ENCODE results near the gene FAM200B. TPM values are rescaled to one million over a fixed set of nuclear protein-coding genes. Genes with fewer than 3 reads are reported as not detected.

FAM200B gene
- 57.9 TPM for polyA plus RNA-seq (2013, experiment 1 of 2)
- 63.9 TPM for polyA plus RNA-seq (2013, experiment 2 of 2)

GRCh38 chr4:15681372-15682241, at the start of gene FAM200B:
Gene FAM200B, plus strand, starts transcription at chr4:15681827. Its CDS starts 5,151 bp downstream, at chr4:15686978.
- H3K36me3 ChIP-seq (ENCODE audit: control insufficient read depth, insufficient read depth, low read length) = peaks cover 42% of the 10 kb centered on the region
- peak within 1 kb of the TSS; percentile 91 for H3K4me3 ChIP-seq (ENCODE audit: extremely low read depth, insufficient read depth, low read length, poor library complexity, severe bottlenecking)
- WGBS, 2 experiments (ENCODE audit: insufficient coverage in 2 of 2) = 0 to 1% methylated on average over 51 to 56 of the region's 56 CpGs
- H3K4me1 ChIP-seq (ENCODE audit: control insufficient read depth, insufficient read depth, low read length, poor library complexity, severe bottlenecking) = peaks cover 11% of the 10 kb centered on the region
- no peaks in the 10 kb centered on the region for H3K9me3 ChIP-seq (ENCODE audit: control insufficient read depth, low read length)
- H3K27ac ChIP-seq (ENCODE audit: low read depth, low read length, severe bottlenecking) = peak within 1 kb of the TSS; percentile 97

GRCh38 chr4:15636818-15637217, 44.8 kb upstream of the FAM200B start:
- no peak overlapping the region for H3K4me3 ChIP-seq (ENCODE audit: extremely low read depth, insufficient read depth, low read length, poor library complexity, severe bottlenecking)
- no CpG with 5 or more reads among the region's 1 CpG for WGBS, 2 experiments (ENCODE audit: insufficient coverage in 2 of 2)
- peaks cover 66% of the 10 kb centered on the region for H3K36me3 ChIP-seq (ENCODE audit: control insufficient read depth, insufficient read depth, low read length)
- H3K9me3 ChIP-seq (ENCODE audit: control insufficient read depth, low read length) = no peaks in the 10 kb centered on the region
- H3K27ac ChIP-seq (ENCODE audit: low read depth, low read length, severe bottlenecking) = no peak overlapping the region
- H3K4me1 ChIP-seq (ENCODE audit: control insufficient read depth, insufficient read depth, low read length, poor library complexity, severe bottlenecking) = no peaks in the 10 kb centered on the region

GRCh38 chr4:15638418-15638817, 43.2 kb upstream of the FAM200B start:
- H3K9me3 ChIP-seq (ENCODE audit: control insufficient read depth, low read length) = no peaks in the 10 kb centered on the region
- no peak overlapping the region for H3K4me3 ChIP-seq (ENCODE audit: extremely low read depth, insufficient read depth, low read length, poor library complexity, severe bottlenecking)
- no peaks in the 10 kb centered on the region for H3K4me1 ChIP-seq (ENCODE audit: control insufficient read depth, insufficient read depth, low read length, poor library complexity, severe bottlenecking)
- no peak overlapping the region for H3K27ac ChIP-seq (ENCODE audit: low read depth, low read length, severe bottlenecking)
- peaks cover 64% of the 10 kb centered on the region for H3K36me3 ChIP-seq (ENCODE audit: control insufficient read depth, insufficient read depth, low read length)
- 100% methylated on average over 2 to 4 of the region's 6 CpGs for WGBS, 2 experiments (ENCODE audit: insufficient coverage in 2 of 2)

GRCh38 chr4:15648600-15648999, 33.0 kb upstream of the FAM200B start:
- peaks cover 10% of the 10 kb centered on the region for H3K4me1 ChIP-seq (ENCODE audit: control insufficient read depth, insufficient read depth, low read length, poor library complexity, severe bottlenecking)
- H3K4me3 ChIP-seq (ENCODE audit: extremely low read depth, insufficient read depth, low read length, poor library complexity, severe bottlenecking) = no peak overlapping the region
- no CpG with 5 or more reads among the region's 2 CpGs for WGBS, 2 experiments (ENCODE audit: insufficient coverage in 2 of 2)
- no peak overlapping the region for H3K27ac ChIP-seq (ENCODE audit: low read depth, low read length, severe bottlenecking)
- H3K9me3 ChIP-seq (ENCODE audit: control insufficient read depth, low read length) = no peaks in the 10 kb centered on the region
- H3K36me3 ChIP-seq (ENCODE audit: control insufficient read depth, insufficient read depth, low read length) = no peaks in the 10 kb centered on the region

GRCh38 chr4:15649914-15650545, 31.6 kb upstream of the FAM200B start:
- no peak overlapping the region for H3K27ac ChIP-seq (ENCODE audit: low read depth, low read length, severe bottlenecking)
- no peaks in the 10 kb centered on the region for H3K9me3 ChIP-seq (ENCODE audit: control insufficient read depth, low read length)
- WGBS, 2 experiments (ENCODE audit: insufficient coverage in 2 of 2) = 50 to 100% methylated on average over 1 of the region's 5 CpGs
- peaks cover 10% of the 10 kb centered on the region for H3K4me1 ChIP-seq (ENCODE audit: control insufficient read depth, insufficient read depth, low read length, poor library complexity, severe bottlenecking)
- H3K4me3 ChIP-seq (ENCODE audit: extremely low read depth, insufficient read depth, low read length, poor library complexity, severe bottlenecking) = no peak overlapping the region
- H3K36me3 ChIP-seq (ENCODE audit: control insufficient read depth, insufficient read depth, low read length) = no peaks in the 10 kb centered on the region

- Histone ChIP-seq H3K9me3 (ENCODE audit: control insufficient read depth, low read length) (no peaks in the 10 kb centered on the region), H3K27ac (ENCODE audit: low read depth, low read length, severe bottlenecking) (no peak overlapping the region), H3K4me1 (ENCODE audit: control insufficient read depth, insufficient read depth, low read length, poor library complexity, severe bottlenecking) (peaks cover 10% of the 10 kb centered on the region), H3K4me3 (ENCODE audit: extremely low read depth, insufficient read depth, low read length, poor library complexity, severe bottlenecking) (no peak overlapping the region), H3K36me3 (ENCODE audit: control insufficient read depth, insufficient read depth, low read length) (no peaks in the 10 kb centered on the region)
- WGBS, 2 experiments (ENCODE audit: insufficient coverage in 2 of 2) = 80 to 94% methylated on average over 1 to 2 of the region's 2 CpGs
Observed at GRCh38 chr4:15651676-15652075, 30.0 kb upstream of the FAM200B start.

GRCh38 chr4:15652191-15652590, 29.4 kb upstream of the FAM200B start:
- no CpG with 5 or more reads among the region's 1 CpG for WGBS, 2 experiments (ENCODE audit: insufficient coverage in 2 of 2)
- H3K4me1 ChIP-seq (ENCODE audit: control insufficient read depth, insufficient read depth, low read length, poor library complexity, severe bottlenecking) = peaks cover 10% of the 10 kb centered on the region
- H3K9me3 ChIP-seq (ENCODE audit: control insufficient read depth, low read length) = no peaks in the 10 kb centered on the region
- H3K27ac ChIP-seq (ENCODE audit: low read depth, low read length, severe bottlenecking) = no peak overlapping the region
- peaks cover under 1% of the 10 kb centered on the region for H3K36me3 ChIP-seq (ENCODE audit: control insufficient read depth, insufficient read depth, low read length)
- H3K4me3 ChIP-seq (ENCODE audit: extremely low read depth, insufficient read depth, low read length, poor library complexity, severe bottlenecking) = no peak overlapping the region

- peaks cover 7% of the 10 kb centered on the region for H3K36me3 ChIP-seq (ENCODE audit: control insufficient read depth, insufficient read depth, low read length)
- WGBS, 2 experiments (ENCODE audit: insufficient coverage in 2 of 2) = 100% methylated on average over 1 of the region's 4 CpGs; no CpG with 5 or more reads in 1 of the 2 experiments
- peak overlapping the region; percentile 70 for H3K4me3 ChIP-seq (ENCODE audit: extremely low read depth, insufficient read depth, low read length, poor library complexity, severe bottlenecking)
- H3K9me3 ChIP-seq (ENCODE audit: control insufficient read depth, low read length) = no peaks in the 10 kb centered on the region
- no peak overlapping the region for H3K27ac ChIP-seq (ENCODE audit: low read depth, low read length, severe bottlenecking)
- H3K4me1 ChIP-seq (ENCODE audit: control insufficient read depth, insufficient read depth, low read length, poor library complexity, severe bottlenecking) = peaks cover 10% of the 10 kb centered on the region
Observed at GRCh38 chr4:15652841-15653240, 28.8 kb upstream of the FAM200B start.

GRCh38 chr4:15653420-15653819, 28.2 kb upstream of the FAM200B start:
- Histone ChIP-seq H3K27ac (ENCODE audit: low read depth, low read length, severe bottlenecking) (no peak overlapping the region), H3K4me1 (ENCODE audit: control insufficient read depth, insufficient read depth, low read length, poor library complexity, severe bottlenecking) (peaks cover 10% of the 10 kb centered on the region), H3K4me3 (ENCODE audit: extremely low read depth, insufficient read depth, low read length, poor library complexity, severe bottlenecking) (peak overlapping the region; percentile 70), H3K36me3 (ENCODE audit: control insufficient read depth, insufficient read depth, low read length) (peaks cover 13% of the 10 kb centered on the region), H3K9me3 (ENCODE audit: control insufficient read depth, low read length) (no peaks in the 10 kb centered on the region)
- 92 to 100% methylated on average over 2 of the region's 4 CpGs for WGBS, 2 experiments (ENCODE audit: insufficient coverage in 2 of 2)

- peaks cover 10% of the 10 kb centered on the region for H3K4me1 ChIP-seq (ENCODE audit: control insufficient read depth, insufficient read depth, low read length, poor library complexity, severe bottlenecking)
- 0% methylated on average over 1 to 3 of the region's 7 CpGs for WGBS, 2 experiments (ENCODE audit: insufficient coverage in 2 of 2)
Observed at GRCh38 chr4:15653864-15654592, 27.6 kb upstream of the FAM200B start.

More at GRCh38 chr4:15653864-15654592, 27.6 kb upstream of the FAM200B start:
- H3K27ac ChIP-seq (ENCODE audit: low read depth, low read length, severe bottlenecking) = peak overlapping the region; percentile 85
- H3K9me3 ChIP-seq (ENCODE audit: control insufficient read depth, low read length) = no peaks in the 10 kb centered on the region
- H3K4me3 ChIP-seq (ENCODE audit: extremely low read depth, insufficient read depth, low read length, poor library complexity, severe bottlenecking) = peak overlapping the region; percentile 70
- peaks cover 18% of the 10 kb centered on the region for H3K36me3 ChIP-seq (ENCODE audit: control insufficient read depth, insufficient read depth, low read length)

Measured in mesodermal cell (in vitro differentiated cells).